Adipocyte (in vitro differentiated cells): ENCODE data around the gene GFY.

Experiments
- DNase-seq: peaks from one replicate; pipeline ENCODE4 v3.0.0-alpha.2; 2015; ENCODE audit warnings: low read depth
- H3K27me3 ChIP-seq: replicated peaks from 2 replicates; pipeline ENCODE4 v1.7.0; 2013; ENCODE audit warnings: mild to moderate bottlenecking, low read length, moderate library complexity; ENCODE audit not compliant: control insufficient read depth, insufficient read depth
- H3K36me3 ChIP-seq: 2 replicates; pipeline ENCODE4 v1.7.0; 2013; ENCODE audit warnings: low read length, mild to moderate bottlenecking, moderate library complexity; ENCODE audit not compliant: control insufficient read depth, insufficient read depth, severe bottlenecking
- H3K4me1 ChIP-seq: 2 replicates; pipeline ENCODE4 v1.7.0; 2013; ENCODE audit warnings: mild to moderate bottlenecking, low read length, moderate library complexity; ENCODE audit not compliant: control insufficient read depth, insufficient read depth
- H3K4me3 ChIP-seq: 2 replicates; pipeline ENCODE4 v1.7.0; 2013; ENCODE audit warnings: mild to moderate bottlenecking, low read length, moderate library complexity
- H3K9ac ChIP-seq: 2 replicates; pipeline ENCODE4 v1.7.0; 2013; ENCODE audit warnings: mild to moderate bottlenecking, low read length, moderate library complexity
- H3K9me3 ChIP-seq: 2 replicates; pipeline ENCODE4 v1.7.0; 2013; ENCODE audit warnings: mild to moderate bottlenecking, low read length, moderate library complexity; ENCODE audit not compliant: control insufficient read depth

GFY gene

GRCh38 chr19:49431330-49431749 lies 6.2 kb downstream of the GFY start:
- no peak overlapping the region for H3K9ac ChIP-seq
- peaks cover 53% of the 10 kb centered on the region for H3K27me3 ChIP-seq
- H3K36me3 ChIP-seq, result no peaks in the 10 kb centered on the region
- H3K4me1 ChIP-seq, result no peaks in the 10 kb centered on the region
- H3K9me3 ChIP-seq, result no peaks in the 10 kb centered on the region
- DNase-seq, result no peak
- no peak overlapping the region for H3K4me3 ChIP-seq

- Histone ChIP-seq H3K4me1 (no peaks in the 10 kb centered on the region), H3K36me3 (no peaks in the 10 kb centered on the region), H3K27me3 (peaks cover 49% of the 10 kb centered on the region), H3K9ac (no peak overlapping the region), H3K9me3 (no peaks in the 10 kb centered on the region), H3K4me3 (no peak overlapping the region)
- DNase-seq, result no peak
Measured at GRCh38 chr19:49432141-49433073, 7.2 kb downstream of the GFY start.

DNA sequence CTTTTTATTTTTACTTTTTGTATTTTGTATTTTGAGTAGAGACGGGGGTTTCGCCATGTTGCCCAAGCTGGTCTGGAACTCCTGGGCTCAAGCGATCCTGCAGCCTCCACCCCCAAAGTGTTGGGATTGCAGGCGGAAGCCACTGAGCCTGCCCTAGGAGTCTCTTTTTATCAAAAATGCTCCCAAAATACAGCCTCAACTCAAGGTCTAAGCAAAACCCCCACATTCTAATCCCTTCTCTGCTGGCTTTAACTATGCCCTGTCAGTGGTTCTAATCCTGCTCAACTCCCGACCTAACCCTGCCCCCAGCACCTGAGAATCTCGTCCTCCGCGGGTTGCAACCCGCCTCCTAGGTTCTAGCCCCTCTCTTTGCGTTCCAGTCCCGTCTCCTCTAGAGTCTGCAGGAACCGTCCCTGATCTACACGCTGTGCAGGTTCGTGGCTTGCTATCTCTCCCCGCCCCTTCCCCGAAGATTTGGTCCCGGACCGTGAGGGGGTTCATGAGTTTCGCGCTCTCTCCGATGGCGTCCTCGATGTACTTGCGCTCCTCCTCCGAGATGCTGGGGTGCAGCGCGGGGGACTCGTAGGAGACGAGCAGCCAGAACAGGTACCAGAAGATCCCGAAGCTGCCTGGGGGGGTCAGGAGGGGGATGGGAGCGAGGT lies 8.2 kb downstream of the GFY start:
- H3K27me3 ChIP-seq, result peaks cover 51% of the 10 kb centered on the region
- H3K36me3 ChIP-seq, result no peaks in the 10 kb centered on the region

DNA sequence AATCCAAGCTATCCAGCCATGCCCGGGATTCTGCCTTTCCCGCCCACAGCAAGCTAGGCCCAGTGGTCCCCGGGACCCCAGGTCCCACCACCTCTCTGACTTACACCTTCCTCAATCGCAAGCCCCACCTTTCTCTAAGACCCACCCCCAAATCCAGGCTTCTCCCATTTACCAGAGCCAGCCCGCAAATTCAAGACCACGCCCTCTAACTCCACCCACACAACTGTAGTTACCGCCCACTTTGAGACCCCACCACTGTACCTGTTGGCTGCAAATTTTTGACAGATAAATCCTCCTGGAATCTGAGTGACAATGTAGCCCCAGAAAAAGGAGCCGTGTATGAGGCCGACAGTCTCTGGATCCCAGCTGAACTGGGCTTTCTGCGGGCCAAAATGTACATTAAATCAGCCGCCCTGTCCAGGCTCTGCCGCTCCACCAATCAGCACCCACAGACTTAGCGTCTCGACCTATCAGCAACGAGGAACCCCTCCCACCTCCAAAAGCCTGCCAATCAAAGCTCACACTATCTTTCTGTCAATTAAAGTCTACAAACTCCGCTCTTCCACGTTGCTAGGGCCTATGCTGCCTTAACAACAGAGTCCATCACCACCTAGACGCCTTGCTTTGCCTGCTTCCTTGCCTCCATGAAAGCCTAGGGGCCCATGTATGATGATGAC lies 9.9 kb downstream of the GFY start:
- Histone ChIP-seq H3K9ac (no peak overlapping the region), H3K36me3 (no peaks in the 10 kb centered on the region), H3K9me3 (no peaks in the 10 kb centered on the region), H3K27me3 (peaks cover 53% of the 10 kb centered on the region), H3K4me3 (no peak overlapping the region), H3K4me1 (no peaks in the 10 kb centered on the region)
- no peak for DNase-seq

More for the DNA sequence above, 8.2 kb downstream of the GFY start:
- Histone ChIP-seq H3K9ac (no peak overlapping the region), H3K9me3 (no peaks in the 10 kb centered on the region), H3K4me1 (no peaks in the 10 kb centered on the region), H3K4me3 (no peak overlapping the region)
- no peak for DNase-seq

DNA sequence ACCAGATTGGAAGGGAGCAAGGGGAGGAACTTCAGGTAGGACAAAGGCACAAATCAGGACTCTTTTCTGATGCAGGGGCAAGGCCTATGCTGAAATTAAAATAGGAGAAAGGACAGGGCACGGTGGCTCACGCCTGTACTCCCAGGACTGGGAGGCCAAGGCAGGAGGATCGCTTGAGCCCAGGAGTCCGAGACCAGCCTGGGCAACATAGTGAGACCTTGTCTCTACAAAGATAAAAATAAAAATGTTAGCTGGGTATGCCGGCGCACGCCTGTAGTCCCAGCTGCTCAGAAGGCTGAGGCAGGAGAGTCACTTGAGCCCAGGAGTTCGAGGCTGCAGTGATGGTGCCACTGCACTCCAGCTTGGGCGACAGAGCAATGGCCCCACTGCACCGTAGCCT lies 10.5 kb downstream of the GFY start:
- H3K36me3 ChIP-seq, result no peaks in the 10 kb centered on the region
- no peaks in the 10 kb centered on the region for H3K4me1 ChIP-seq
- no peak for DNase-seq
- no peak overlapping the region for H3K4me3 ChIP-seq
- H3K27me3 ChIP-seq, result peaks cover 54% of the 10 kb centered on the region
- H3K9ac ChIP-seq, result no peak overlapping the region
- H3K9me3 ChIP-seq, result no peaks in the 10 kb centered on the region

DNA sequence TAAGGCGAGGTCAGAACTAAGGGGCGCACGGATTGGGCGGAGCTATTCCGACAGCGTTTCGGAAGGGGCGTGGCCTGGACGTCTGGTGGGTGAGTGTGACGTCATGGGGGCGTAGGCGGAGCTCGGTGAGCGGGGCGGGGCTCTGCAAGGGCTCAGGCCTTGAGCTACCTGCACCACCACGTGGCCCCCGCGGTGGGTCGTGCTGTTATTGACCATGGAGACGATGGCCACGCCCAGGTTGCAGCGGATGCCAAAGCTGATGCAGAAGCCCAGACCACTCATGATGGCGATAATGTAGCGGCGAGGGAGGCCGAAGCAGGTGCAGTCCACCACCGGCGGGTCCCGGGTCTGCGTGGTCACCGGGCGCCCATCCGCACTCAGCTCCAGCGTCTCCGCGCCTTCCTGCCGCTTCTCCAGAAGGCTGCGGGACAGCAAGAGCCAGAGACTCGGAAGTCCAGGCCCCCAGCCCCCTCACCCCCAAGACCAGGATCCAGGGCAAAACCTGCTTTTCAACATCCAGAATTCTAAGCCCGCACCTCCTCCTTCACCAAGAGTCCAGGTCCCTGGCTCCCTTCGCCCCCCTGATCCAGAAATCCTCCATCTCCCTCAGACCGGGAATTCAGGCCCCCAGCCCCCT lies 11.3 kb downstream of the GFY start:
- H3K9me3 ChIP-seq, result no peaks in the 10 kb centered on the region

GRCh38 chr19:49437231-49437630 lies 12.0 kb downstream of the GFY start:
- Histone ChIP-seq H3K27me3 (peaks cover 60% of the 10 kb centered on the region), H3K4me3 (no peak overlapping the region), H3K9me3 (no peaks in the 10 kb centered on the region), H3K9ac (no peak overlapping the region), H3K4me1 (peaks cover 2% of the 10 kb centered on the region), H3K36me3 (no peaks in the 10 kb centered on the region)
- DNase-seq, result no peak

More for the DNA sequence above, 11.3 kb downstream of the GFY start:
- DNase-seq, result no peak
- Histone ChIP-seq H3K4me1 (no peaks in the 10 kb centered on the region), H3K9ac (no peak overlapping the region), H3K36me3 (no peaks in the 10 kb centered on the region), H3K4me3 (no peak overlapping the region), H3K27me3 (peaks cover 55% of the 10 kb centered on the region)

GRCh38 chr19:49438261-49438660 lies 13.1 kb downstream of the GFY start:
- Histone ChIP-seq H3K4me3 (no peak overlapping the region), H3K36me3 (no peaks in the 10 kb centered on the region), H3K27me3 (peaks cover 60% of the 10 kb centered on the region), H3K9me3 (no peaks in the 10 kb centered on the region), H3K4me1 (peaks cover 4% of the 10 kb centered on the region), H3K9ac (no peak overlapping the region)
- no peak for DNase-seq

DNA sequence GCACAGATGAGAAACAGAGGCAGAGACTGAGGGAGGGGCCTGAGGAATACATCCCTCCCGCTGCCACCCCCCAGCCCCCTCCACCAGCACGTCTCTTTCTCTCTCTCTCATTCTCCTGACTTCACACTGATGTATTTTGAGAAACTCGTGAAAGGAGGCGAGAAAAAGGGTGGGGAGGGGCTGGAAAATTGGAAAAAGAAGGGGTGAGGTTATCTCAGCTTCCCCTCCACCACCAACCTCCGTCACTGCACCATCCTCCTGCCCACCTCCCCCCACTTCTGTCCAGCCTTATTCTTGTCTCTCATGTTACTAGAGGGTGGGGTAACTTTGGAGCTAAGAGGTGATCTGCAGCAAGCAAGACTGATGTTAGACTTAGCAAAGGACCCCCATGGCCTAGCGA lies 14.6 kb downstream of the GFY start:
- Histone ChIP-seq H3K9me3 (no peaks in the 10 kb centered on the region), H3K4me1 (peaks cover 4% of the 10 kb centered on the region), H3K27me3 (peaks cover 56% of the 10 kb centered on the region), H3K36me3 (no peaks in the 10 kb centered on the region), H3K9ac (no peak overlapping the region), H3K4me3 (no peak overlapping the region)
- no peak for DNase-seq

- no peak overlapping the region for H3K9ac ChIP-seq
- DNase-seq, result no peak
- peaks cover 4% of the 10 kb centered on the region for H3K4me1 ChIP-seq
- no peak overlapping the region for H3K4me3 ChIP-seq
- H3K36me3 ChIP-seq, result no peaks in the 10 kb centered on the region
- H3K9me3 ChIP-seq, result no peaks in the 10 kb centered on the region
- H3K27me3 ChIP-seq, result peaks cover 56% of the 10 kb centered on the region
Measured at GRCh38 chr19:49440439-49441209, 15.4 kb downstream of the GFY start.
